ENCODE measurements around the gene DOK5. TPM values are rescaled to one million over a fixed set of nuclear protein-coding genes. Genes with fewer than 3 reads are reported as not detected.

Gene DOK5
- total RNA-seq, 1 donor from 2014 or later: 0.69 TPM

- intact Hi-C loops (cut with DNase I): no loop called here
- DNase-seq (no peak), ATAC-seq (no peak)
- no peaks in the 10 kb centered on the region for H3K27me3 ChIP-seq
- H3K36me3 ChIP-seq: no peaks in the 10 kb centered on the region
- H3K27ac ChIP-seq: no peak overlapping the region
- no peaks in the 10 kb centered on the region for H3K9me3 ChIP-seq
- no peaks in the 10 kb centered on the region for H3K4me1 ChIP-seq
- TF ChIP-seq, protein P1, sequence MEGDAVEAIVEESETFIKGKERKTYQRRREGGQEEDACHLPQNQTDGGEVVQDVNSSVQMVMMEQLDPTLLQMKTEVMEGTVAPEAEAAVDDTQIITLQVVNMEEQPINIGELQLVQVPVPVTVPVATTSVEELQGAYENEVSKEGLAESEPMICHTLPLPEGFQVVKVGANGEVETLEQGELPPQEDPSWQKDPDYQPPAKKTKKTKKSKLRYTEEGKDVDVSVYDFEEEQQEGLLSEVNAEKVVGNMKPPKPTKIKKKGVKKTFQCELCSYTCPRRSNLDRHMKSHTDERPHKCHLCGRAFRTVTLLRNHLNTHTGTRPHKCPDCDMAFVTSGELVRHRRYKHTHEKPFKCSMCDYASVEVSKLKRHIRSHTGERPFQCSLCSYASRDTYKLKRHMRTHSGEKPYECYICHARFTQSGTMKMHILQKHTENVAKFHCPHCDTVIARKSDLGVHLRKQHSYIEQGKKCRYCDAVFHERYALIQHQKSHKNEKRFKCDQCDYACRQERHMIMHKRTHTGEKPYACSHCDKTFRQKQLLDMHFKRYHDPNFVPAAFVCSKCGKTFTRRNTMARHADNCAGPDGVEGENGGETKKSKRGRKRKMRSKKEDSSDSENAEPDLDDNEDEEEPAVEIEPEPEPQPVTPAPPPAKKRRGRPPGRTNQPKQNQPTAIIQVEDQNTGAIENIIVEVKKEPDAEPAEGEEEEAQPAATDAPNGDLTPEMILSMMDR (IDR thresholded peaks at IDR 0.05): no peak
- H3K4me3 ChIP-seq: no peak overlapping the region
Observed at GRCh38 chr20:54611708-54612412, 136.5 kb downstream of the DOK5 start.

GRCh38 chr20:54618412-54618811 lies 143.0 kb downstream of the DOK5 start:
- Histone ChIP-seq H3K4me1 (no peaks in the 10 kb centered on the region), H3K27me3 (no peaks in the 10 kb centered on the region), H3K27ac (no peak overlapping the region), H3K4me3 (no peak overlapping the region), H3K9me3 (no peaks in the 10 kb centered on the region), H3K36me3 (no peaks in the 10 kb centered on the region)
- ATAC-seq (no peak), DNase-seq (no peak)
- intact Hi-C loops (cut with DNase I): no loop called here
- TF ChIP-seq, protein P1 (IDR thresholded peaks at IDR 0.05): no peak

GRCh38 chr20:54619181-54619580 lies 143.8 kb downstream of the DOK5 start:
- TF ChIP-seq, protein P1 (IDR thresholded peaks at IDR 0.05): no peak
- intact Hi-C loops (cut with DNase I): no loop called here
- no peaks in the 10 kb centered on the region for H3K4me1 ChIP-seq
- no peak overlapping the region for H3K27ac ChIP-seq
- DNase-seq (no peak), ATAC-seq (no peak)
- H3K9me3 ChIP-seq: no peaks in the 10 kb centered on the region
- no peaks in the 10 kb centered on the region for H3K27me3 ChIP-seq
- H3K36me3 ChIP-seq: no peaks in the 10 kb centered on the region
- no peak overlapping the region for H3K4me3 ChIP-seq

GRCh38 chr20:54619682-54620081 lies 144.3 kb downstream of the DOK5 start:
- Histone ChIP-seq H3K27ac (no peak overlapping the region), H3K4me1 (no peaks in the 10 kb centered on the region), H3K4me3 (no peak overlapping the region), H3K36me3 (no peaks in the 10 kb centered on the region), H3K9me3 (no peaks in the 10 kb centered on the region), H3K27me3 (no peaks in the 10 kb centered on the region)
- ATAC-seq: no peak
- TF ChIP-seq, protein P1 (IDR thresholded peaks at IDR 0.05): no peak
- no peak for DNase-seq
- intact Hi-C loops (cut with DNase I): no loop called here

GRCh38 chr20:54620611-54621010 lies 145.2 kb downstream of the DOK5 start:
- no peak overlapping the region for H3K27ac ChIP-seq
- TF ChIP-seq, protein P1 (IDR thresholded peaks at IDR 0.05): no peak
- intact Hi-C loops (cut with DNase I): no loop called here
- no peaks in the 10 kb centered on the region for H3K4me1 ChIP-seq
- no peak for DNase-seq
- no peaks in the 10 kb centered on the region for H3K9me3 ChIP-seq
- H3K4me3 ChIP-seq: no peak overlapping the region
- no peaks in the 10 kb centered on the region for H3K27me3 ChIP-seq
- ATAC-seq: no peak
- H3K36me3 ChIP-seq: no peaks in the 10 kb centered on the region

Data from upper lobe of right lung (tissue), 1 donor.